Peyer's patch (tissue), 4 donors: ENCODE data around the gene DGCR8. TPM values are rescaled to one million over a fixed set of nuclear protein-coding genes. Genes with fewer than 3 reads are reported as not detected.

Source experiments
- DNase-seq, 3 donors: peaks; one replicate each; pipeline ENCODE4 v3.0.0-alpha.2; 2017 to 2019
- H3K27ac ChIP-seq, 4 donors: fragments of 200-600 bp; sonication (generic); one replicate each; pipeline ENCODE4 v1.5.1; 2016 to 2019
- H3K27me3 ChIP-seq, 2 donors: fragments of 200-600 bp; sonication (generic); one replicate each; pipeline ENCODE4 v1.5.1; 2019
- H3K36me3 ChIP-seq, 3 donors: fragments of 200-600 bp; sonication (generic); one replicate each; pipeline ENCODE4 v1.5.1; 2016 to 2019
- H3K4me1 ChIP-seq, 4 donors: fragments of 200-600 bp; sonication (generic); one replicate each; pipeline ENCODE4 v1.5.1; 2016 to 2019
- H3K4me3 ChIP-seq, 4 donors: fragments of 200-600 bp; sonication (generic); 1 replicate in 3 of 4; 2 replicates in 1 of 4; pipeline ENCODE4 v1.5.1; 2016 to 2019; ENCODE audit warnings: mild to moderate bottlenecking in 1 of 4
- H3K9me3 ChIP-seq, 4 donors: fragments of 200-600 bp; sonication (generic); one replicate each; pipeline ENCODE4 v1.5.1; 2016 to 2019; ENCODE audit warnings: mild to moderate bottlenecking in 1 of 4
- CTCF ChIP-seq, 6 experiments: fragments of 450-650 bp in 4 of 6; fragments of 200-600 bp in 2 of 6; sonication (generic) in 1 of 6; IDR thresholded peaks; one replicate each; pipeline ENCODE4 v1.5.1; 2017 to 2019; ENCODE audit warnings: antibody characterized with exemption in 6 of 6, mild to moderate bottlenecking in 3 of 6, moderate library complexity in 1 of 6
- POLR2A ChIP-seq, 2 donors: fragments of 450-650 bp; IDR thresholded peaks; one replicate each; pipeline ENCODE4 v1.5.1; 2017; ENCODE audit warnings: antibody characterized with exemption in 2 of 2, mild to moderate bottlenecking in 2 of 2, moderate library complexity in 2 of 2
- total RNA-seq, 4 donors: library from RNA; depleted of rRNA; stranded (reverse); fragments of >200 nt; gene quantifications; one replicate each; pipeline ENCODE4 v1.1.0, GENCODE V29; 2016

The DGCR8 gene
- total RNA-seq, 4 donors from 2014 or later, result 40.6 to 138 (median 64.9) TPM

GRCh38 chr22:20101638-20102037, 21.6 kb downstream of the DGCR8 start:
- Histone ChIP-seq H3K27me3 (no peaks in the 10 kb centered on the region), H3K4me3 (no peak overlapping the region), H3K9me3 (no peaks in the 10 kb centered on the region), H3K4me1 (no peaks in the 10 kb centered on the region), H3K36me3 (peaks cover 0 to 88% (median 0%) of the 10 kb centered on the region in 3 donors), H3K27ac (no peak overlapping the region)
- no peak for TF ChIP-seq CTCF (IDR thresholded peaks at IDR 0.05)
- DNase-seq, result no peak

GRCh38 chr22:20102203-20102780, 22.3 kb downstream of the DGCR8 start:
- no peak overlapping the region for H3K4me3 ChIP-seq
- peak in 1 of 3 donors; percentile 34 for DNase-seq
- H3K27ac ChIP-seq, result no peak overlapping the region
- no peaks in the 10 kb centered on the region for H3K27me3 ChIP-seq
- H3K36me3 ChIP-seq, result peaks cover 0 to 88% (median 0%) of the 10 kb centered on the region in 3 donors
- TF ChIP-seq CTCF (IDR thresholded peaks at IDR 0.05) (no peak), POLR2A (IDR thresholded peaks at IDR 0.05) (no peak)
- no peaks in the 10 kb centered on the region for H3K9me3 ChIP-seq
- no peaks in the 10 kb centered on the region for H3K4me1 ChIP-seq

GRCh38 chr22:20105456-20106204, 25.6 kb downstream of the DGCR8 start:
- H3K4me3 ChIP-seq, result no peak overlapping the region
- peak in 1 of 3 donors; percentile 43 for DNase-seq
- H3K27ac ChIP-seq, result no peak overlapping the region
- peaks cover 0 to 88% (median 0%) of the 10 kb centered on the region in 3 donors for H3K36me3 ChIP-seq
- H3K4me1 ChIP-seq, result no peaks in the 10 kb centered on the region
- TF ChIP-seq POLR2A (IDR thresholded peaks at IDR 0.05) (no peak), CTCF (IDR thresholded peaks at IDR 0.05) (no peak)
- no peaks in the 10 kb centered on the region for H3K27me3 ChIP-seq
- no peaks in the 10 kb centered on the region for H3K9me3 ChIP-seq

- peaks cover 0 to 86% (median 0%) of the 10 kb centered on the region in 3 donors for H3K36me3 ChIP-seq
Measured at GRCh38 chr22:20106205-20106848, 26.3 kb downstream of the DGCR8 start.

GRCh38 chr22:20106849-20107237, 26.8 kb downstream of the DGCR8 start:
- H3K27ac ChIP-seq, result no peak overlapping the region
- no peaks in the 10 kb centered on the region for H3K27me3 ChIP-seq
- peaks cover 0 to 86% (median 0%) of the 10 kb centered on the region in 3 donors for H3K36me3 ChIP-seq
- peaks cover 0 to 3% (median 0%) of the 10 kb centered on the region in 4 donors for H3K4me1 ChIP-seq
- no peak overlapping the region for H3K4me3 ChIP-seq
- peak in 1 of 3 donors; percentile 27 for DNase-seq
- H3K9me3 ChIP-seq, result no peaks in the 10 kb centered on the region
- TF ChIP-seq CTCF (IDR thresholded peaks at IDR 0.05) (no peak), POLR2A (IDR thresholded peaks at IDR 0.05) (no peak)

More at GRCh38 chr22:20106205-20106848, 26.3 kb downstream of the DGCR8 start:
- peak in 1 of 3 donors; percentile 23 for DNase-seq
- Histone ChIP-seq H3K27ac (no peak overlapping the region), H3K9me3 (no peaks in the 10 kb centered on the region), H3K27me3 (no peaks in the 10 kb centered on the region), H3K4me1 (peaks cover 0 to 3% (median 0%) of the 10 kb centered on the region in 4 donors), H3K4me3 (no peak overlapping the region)
- TF ChIP-seq POLR2A (IDR thresholded peaks at IDR 0.05) (no peak), CTCF (IDR thresholded peaks at IDR 0.05) (no peak)
